HFFc6 (cell line): ENCODE measurements around the gene ATP8A2. TPM values are rescaled to one million over a fixed set of nuclear protein-coding genes. Genes with fewer than 3 reads are reported as not detected.

Experiments
- DNase-seq: peaks from one replicate; pipeline ENCODE4 v3.0.0-alpha.2; 2018
- H3K27ac Mint-ChIP-seq: 2 replicates; pipeline ENCODE4 v1.8.0; 2020; ENCODE audit warnings: mild to moderate bottlenecking, mixed read lengths
- H3K27me3 Mint-ChIP-seq: 2 replicates; pipeline ENCODE4 v1.8.0; 2021; ENCODE audit warnings: mild to moderate bottlenecking, moderate library complexity, mixed read lengths; ENCODE audit not compliant: insufficient read depth
- H3K36me3 Mint-ChIP-seq: 2 replicates; pipeline ENCODE4 v1.8.0; 2021; ENCODE audit warnings: low read depth, mixed read lengths
- H3K4me1 Mint-ChIP-seq: 2 replicates; pipeline ENCODE4 v1.8.0; 2020; ENCODE audit warnings: low read depth, mixed read lengths
- H3K4me3 Mint-ChIP-seq: 2 replicates; pipeline ENCODE4 v1.8.0; 2020; ENCODE audit warnings: mild to moderate bottlenecking, moderate library complexity, mixed read lengths
- H3K9me3 Mint-ChIP-seq: 2 replicates; pipeline ENCODE4 v1.8.0; 2020; ENCODE audit warnings: mild to moderate bottlenecking, mixed read lengths
- CTCF ChIP-seq: fragments of 200-600 bp; sonication (generic); IDR thresholded peaks from 2 replicates; pipeline ENCODE4 v1.5.0; 2021; ENCODE audit warnings: antibody characterized with exemption, mild to moderate bottlenecking
- total RNA-seq, 6 experiments: library from RNA; stranded (reverse); fragmentation: NEBNext Ultra II Directional; extraction: Animal tissue kit (Norgen Biotek cat#: 25700); gene quantifications; 2 replicates in 1 of 6; 3 replicates in 5 of 6; pipeline ENCODE4 v1.2.3, GENCODE V29; 2021

ATP8A2 gene
- total RNA-seq, 6 experiments from 2014 or later, result 0.02 TPM; not detected in 5

GRCh38 chr13:25732111-25732865 lies 360.5 kb downstream of the ATP8A2 start:
- Mint-ChIP-seq H3K9me3 (peaks cover 51% of the 10 kb centered on the region), H3K36me3 (no peaks in the 10 kb centered on the region), H3K4me1 (no peaks in the 10 kb centered on the region), H3K4me3 (no peak overlapping the region), H3K27me3 (no peaks in the 10 kb centered on the region), H3K27ac (no peak overlapping the region)
- no peak for TF ChIP-seq CTCF
- DNase-seq, result no peak

- no peak for DNase-seq
- no peaks in the 10 kb centered on the region for H3K27me3 Mint-ChIP-seq
- no peaks in the 10 kb centered on the region for H3K36me3 Mint-ChIP-seq
- no peak overlapping the region for H3K27ac Mint-ChIP-seq
- no peak for TF ChIP-seq CTCF
- no peaks in the 10 kb centered on the region for H3K4me1 Mint-ChIP-seq
- H3K9me3 Mint-ChIP-seq, result peaks cover 55% of the 10 kb centered on the region
- H3K4me3 Mint-ChIP-seq, result no peak overlapping the region
Measured at GRCh38 chr13:25733001-25733491, 361.3 kb downstream of the ATP8A2 start.

GRCh38 chr13:25733696-25734435 lies 362.1 kb downstream of the ATP8A2 start:
- peaks cover 58% of the 10 kb centered on the region for H3K9me3 Mint-ChIP-seq
- no peak overlapping the region for H3K4me3 Mint-ChIP-seq
- TF ChIP-seq CTCF, result no peak
- H3K27ac Mint-ChIP-seq, result no peak overlapping the region
- no peaks in the 10 kb centered on the region for H3K36me3 Mint-ChIP-seq
- no peaks in the 10 kb centered on the region for H3K27me3 Mint-ChIP-seq
- no peak for DNase-seq
- no peaks in the 10 kb centered on the region for H3K4me1 Mint-ChIP-seq

GRCh38 chr13:25738342-25739196 lies 366.8 kb downstream of the ATP8A2 start:
- DNase-seq, result no peak
- no peak for TF ChIP-seq CTCF
- Mint-ChIP-seq H3K36me3 (no peaks in the 10 kb centered on the region), H3K27ac (no peak overlapping the region), H3K27me3 (no peaks in the 10 kb centered on the region), H3K4me1 (no peaks in the 10 kb centered on the region), H3K4me3 (no peak overlapping the region), H3K9me3 (peaks cover 65% of the 10 kb centered on the region)

GRCh38 chr13:25739376-25739775 lies 367.6 kb downstream of the ATP8A2 start:
- DNase-seq, result no peak
- TF ChIP-seq CTCF, result no peak
- Mint-ChIP-seq H3K4me3 (no peak overlapping the region), H3K4me1 (no peaks in the 10 kb centered on the region), H3K27me3 (no peaks in the 10 kb centered on the region), H3K36me3 (no peaks in the 10 kb centered on the region), H3K9me3 (peaks cover 64% of the 10 kb centered on the region), H3K27ac (no peak overlapping the region)
